Activated CD4-positive, alpha-beta T cell treated with anti-CD3 and anti-CD28 coated beads for 48 hours (primary cell): ENCODE data around the gene INPP5E.
A peak's percentile ranks its signal among the peaks of the same experiment; 100 is the strongest.

Experiments used
- DNase-seq: peaks from one replicate; pipeline ENCODE4 v3.0.0-alpha.2; 2020

INPP5E gene

GRCh38 chr9:136401173-136401922, 38.3 kb downstream of the INPP5E start:
- DNase-seq, result no peak

- peak; percentile 90 for DNase-seq
Observed at GRCh38 chr9:136400038-136400834, 39.4 kb downstream of the INPP5E start, which contains the start of gene SNAPC4. Gene SNAPC4 (minus strand): TSS chr9:136400170. CDS start chr9:136398428, 1,742 bp downstream.

GRCh38 chr9:136399176-136400037, 40.2 kb downstream of the INPP5E start:
- DNase-seq, result peak; percentile 60

- DNase-seq, result no peak
Observed at GRCh38 chr9:136398286-136398685, 41.4 kb downstream of the INPP5E start.

- no peak for DNase-seq
Observed at GRCh38 chr9:136397643-136398042, 42.0 kb downstream of the INPP5E start.

- DNase-seq, result no peak
Observed at GRCh38 chr9:136396219-136396515, 43.5 kb downstream of the INPP5E start.

GRCh38 chr9:136395345-136396218, 44.1 kb downstream of the INPP5E start:
- DNase-seq, result no peak

GRCh38 chr9:136395020-136395340, 44.7 kb downstream of the INPP5E start:
- no peak for DNase-seq

- no peak for DNase-seq
Observed at GRCh38 chr9:136394312-136395019, 45.2 kb downstream of the INPP5E start.

- DNase-seq, result no peak
Observed at GRCh38 chr9:136393531-136393930, 46.1 kb downstream of the INPP5E start.

- DNase-seq, result no peak
Observed at GRCh38 chr9:136392538-136393449, 46.9 kb downstream of the INPP5E start.

GRCh38 chr9:136391737-136392537, 47.7 kb downstream of the INPP5E start:
- DNase-seq, result no peak

- DNase-seq, result no peak
Observed at GRCh38 chr9:136389396-136389795, 50.2 kb downstream of the INPP5E start.

- DNase-seq, result no peak
Observed at GRCh38 chr9:136387217-136387616, 52.4 kb downstream of the INPP5E start.

- no peak for DNase-seq
Observed at GRCh38 chr9:136386018-136386417, 53.6 kb downstream of the INPP5E start.

GRCh38 chr9:136385015-136385414, 54.6 kb downstream of the INPP5E start:
- peak; percentile 56 for DNase-seq

GRCh38 chr9:136383436-136383835, 56.2 kb downstream of the INPP5E start:
- no peak for DNase-seq

GRCh38 chr9:136381966-136382513, 57.6 kb downstream of the INPP5E start:
- DNase-seq, result no peak

GRCh38 chr9:136381311-136381710, 58.3 kb downstream of the INPP5E start:
- no peak for DNase-seq
